Neural cell (in vitro differentiated cells): ENCODE data around the gene CCN5.

ENCODE experiments used
- CTCF ChIP-seq: fragments of 450-650 bp; IDR thresholded peaks from 2 replicates; pipeline ENCODE4 v1.5.1; 2014; ENCODE audit warnings: antibody characterized with exemption, mild to moderate bottlenecking, moderate library complexity; ENCODE audit not compliant: poor library complexity, severe bottlenecking
- EP300 ChIP-seq: fragments of 450-650 bp; conservative IDR thresholded peaks from 2 replicates; pipeline ENCODE4 v1.6.1; 2014; ENCODE audit warnings: antibody characterized with exemption, mild to moderate bottlenecking, moderate library complexity; ENCODE audit not compliant: poor library complexity, severe bottlenecking
- EZH2 ChIP-seq: fragments of 200-600, 300-800 bp; shearing (Covaris generic), sonication (generic); IDR thresholded peaks from 2 replicates; pipeline ENCODE4 v1.6.1; 2014; ENCODE audit warnings: antibody characterized with exemption, low read length, borderline replicate concordance, mild to moderate bottlenecking; ENCODE audit not compliant: insufficient read depth, poor library complexity, severe bottlenecking
- POLR2AphosphoS5 ChIP-seq: IDR thresholded peaks from 2 replicates; pipeline ENCODE4 v1.6.1; 2012
- RAD21 ChIP-seq: fragments of 450-650 bp; conservative IDR thresholded peaks from 2 replicates; pipeline ENCODE4 v1.6.1; 2014; ENCODE audit warnings: antibody characterized with exemption, mild to moderate bottlenecking, moderate library complexity
- REST ChIP-seq: IDR thresholded peaks from 2 replicates; pipeline ENCODE4 v1.6.1; 2012; ENCODE audit warnings: borderline replicate concordance
- SMC3 ChIP-seq: fragments of 450-650 bp; conservative IDR thresholded peaks from 2 replicates; pipeline ENCODE4 v1.6.1; 2014; ENCODE audit warnings: antibody characterized with exemption, mild to moderate bottlenecking, moderate library complexity; ENCODE audit not compliant: poor library complexity
- TAF1 ChIP-seq: IDR thresholded peaks from 2 replicates; pipeline ENCODE4 v1.6.1; 2012; ENCODE audit warnings: low read depth

GRCh38 chr20:44727651-44728050 lies 12.5 kb downstream of the CCN5 start:
- no peak for TF ChIP-seq CTCF
- TF ChIP-seq EZH2, result no peak
- no peak for TF ChIP-seq EP300
- no peak for TF ChIP-seq POLR2AphosphoS5
- no peak for TF ChIP-seq REST
- no peak for TF ChIP-seq SMC3
- no peak for TF ChIP-seq RAD21
- no peak for TF ChIP-seq TAF1
